OCI-LY1 (cell line): ENCODE data around the gene CDC123.
"Not testable (repeated sequence)": the region's sequence is repeated elsewhere in the genome, so short reads cannot be mapped to it uniquely, and the experiment has no call there.

Source experiments
- H2AFZ ChIP-seq: fragments of 200-600 bp; sonication (generic), shearing (Covaris generic); 2 replicates; pipeline ENCODE4 v1.6.0; 2014; ENCODE audit warnings: antibody characterized with exemption, mild to moderate bottlenecking, low read length
- H3F3A ChIP-seq: fragments of 200-600 bp; sonication (generic), shearing (Covaris generic); 2 replicates; pipeline ENCODE4 v1.6.0; 2014; ENCODE audit warnings: mild to moderate bottlenecking, antibody characterized with exemption, low read length, moderate library complexity; ENCODE audit not compliant: insufficient read depth
- H3K27ac ChIP-seq: fragments of 200-600 bp; sonication (generic); 2 replicates; pipeline ENCODE4 v1.5.1; 2014; ENCODE audit warnings: low read length, mixed run types, mild to moderate bottlenecking, low read depth; ENCODE audit not compliant: poor library complexity, severe bottlenecking
- H3K27me3 ChIP-seq: fragments of 200-600 bp; sonication (generic); 2 replicates; pipeline ENCODE4 v1.6.0; 2014; ENCODE audit warnings: antibody characterized with exemption, mild to moderate bottlenecking, low read length, moderate library complexity; ENCODE audit not compliant: insufficient read depth
- H3K36me3 ChIP-seq: fragments of 200-600 bp; sonication (generic); 2 replicates; pipeline ENCODE4 v1.6.1; 2014; ENCODE audit warnings: mild to moderate bottlenecking, antibody characterized with exemption, low read length, moderate library complexity, mixed read lengths; ENCODE audit not compliant: insufficient read depth
- H3K4me1 ChIP-seq: fragments of 200-600 bp; sonication (generic); 2 replicates; pipeline ENCODE4 v1.5.1; 2014; ENCODE audit warnings: mild to moderate bottlenecking, low read length, moderate library complexity; ENCODE audit not compliant: insufficient read depth, severe bottlenecking
- H3K4me2 ChIP-seq: fragments of 200-600 bp; sonication (generic), shearing (Covaris generic); 2 replicates; pipeline ENCODE4 v1.6.1; 2014; ENCODE audit warnings: low read length
- H3K4me3 ChIP-seq: fragments of 200-600 bp; sonication (generic); 2 replicates; pipeline ENCODE4 v1.5.1; 2014; ENCODE audit warnings: low read length, low read depth, mild to moderate bottlenecking, mixed read lengths; ENCODE audit not compliant: poor library complexity, severe bottlenecking
- H3K79me2 ChIP-seq: fragments of 200-600 bp; shearing (Covaris generic); 2 replicates; pipeline ENCODE4 v1.6.1; 2016; ENCODE audit warnings: mixed run types, low read length, mixed read lengths; ENCODE audit not compliant: insufficient read depth
- H3K9ac ChIP-seq: fragments of 200-600 bp; sonication (generic), shearing (Covaris generic); 2 replicates; pipeline ENCODE4 v1.6.1; 2014; ENCODE audit warnings: mild to moderate bottlenecking, low read length, mixed read lengths
- H3K9me2 ChIP-seq: fragments of 200-600 bp; sonication (generic), shearing (Covaris generic); 2 replicates; pipeline ENCODE4 v1.6.1; 2014; ENCODE audit warnings: low read depth, mild to moderate bottlenecking, low read length, mixed read lengths
- H3K9me3 ChIP-seq: fragments of 200-600 bp; shearing (Covaris generic); 2 replicates; pipeline ENCODE4 v1.6.1; 2014; ENCODE audit warnings: low read length, mixed read lengths
- H4K20me1 ChIP-seq: fragments of 200-600 bp; sonication (generic), shearing (Covaris generic); 2 replicates; pipeline ENCODE4 v1.6.0; 2016; ENCODE audit warnings: mild to moderate bottlenecking, low read length; ENCODE audit not compliant: insufficient read depth
- EZH2 ChIP-seq: fragments of 200-600 bp; sonication (generic), shearing (Covaris generic); IDR thresholded peaks from 2 replicates; pipeline ENCODE4 v1.8.0; 2017; ENCODE audit warnings: borderline replicate concordance, mixed run types, mild to moderate bottlenecking, antibody characterized with exemption, low read length, moderate library complexity, mixed read lengths
- TF ChIP-seq, protein P1 (sequence below): fragments of 200-600 bp; sonication (generic), shearing (Covaris generic); IDR thresholded peaks from 2 replicates; pipeline ENCODE4 v1.5.1; 2017; ENCODE audit warnings: mild to moderate bottlenecking, antibody characterized with exemption, low read length, moderate library complexity, mixed read lengths

The CDC123 gene

DNA sequence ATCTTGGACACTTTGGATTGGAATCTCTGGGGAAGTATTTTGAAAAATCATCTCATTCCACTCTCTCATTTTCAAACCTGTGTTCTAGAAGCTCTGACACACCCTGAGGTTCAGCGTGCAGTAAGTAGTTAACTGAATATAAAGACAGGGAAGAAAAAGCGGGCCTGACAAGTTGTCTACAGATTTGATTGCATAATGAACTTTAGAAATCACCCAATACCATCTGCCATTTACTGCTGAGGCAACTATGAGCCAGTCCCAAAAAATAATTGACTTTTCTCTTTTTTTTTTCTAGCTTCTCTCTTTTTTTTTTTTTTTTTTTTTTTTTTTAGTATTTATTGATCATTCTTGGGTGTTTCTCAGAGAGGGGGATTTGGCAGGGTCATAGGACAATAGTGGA, 29.5 kb downstream of the CDC123 start:
- Histone ChIP-seq H3F3A (no peaks in the 10 kb centered on the region), H3K4me1 (no peaks in the 10 kb centered on the region), H3K36me3 (peaks cover 68% of the 10 kb centered on the region), H3K9me2 (no peaks in the 10 kb centered on the region), H3K4me2 (no peak overlapping the region), H3K9ac (no peak overlapping the region), H3K4me3 (no peak overlapping the region), H3K27ac (no peak overlapping the region), H2AFZ (no peak overlapping the region), H4K20me1 (no peaks in the 10 kb centered on the region), H3K27me3 (no peaks in the 10 kb centered on the region), H3K9me3 (no peaks in the 10 kb centered on the region), H3K79me2 (no peaks in the 10 kb centered on the region)
- TF ChIP-seq, protein P1, sequence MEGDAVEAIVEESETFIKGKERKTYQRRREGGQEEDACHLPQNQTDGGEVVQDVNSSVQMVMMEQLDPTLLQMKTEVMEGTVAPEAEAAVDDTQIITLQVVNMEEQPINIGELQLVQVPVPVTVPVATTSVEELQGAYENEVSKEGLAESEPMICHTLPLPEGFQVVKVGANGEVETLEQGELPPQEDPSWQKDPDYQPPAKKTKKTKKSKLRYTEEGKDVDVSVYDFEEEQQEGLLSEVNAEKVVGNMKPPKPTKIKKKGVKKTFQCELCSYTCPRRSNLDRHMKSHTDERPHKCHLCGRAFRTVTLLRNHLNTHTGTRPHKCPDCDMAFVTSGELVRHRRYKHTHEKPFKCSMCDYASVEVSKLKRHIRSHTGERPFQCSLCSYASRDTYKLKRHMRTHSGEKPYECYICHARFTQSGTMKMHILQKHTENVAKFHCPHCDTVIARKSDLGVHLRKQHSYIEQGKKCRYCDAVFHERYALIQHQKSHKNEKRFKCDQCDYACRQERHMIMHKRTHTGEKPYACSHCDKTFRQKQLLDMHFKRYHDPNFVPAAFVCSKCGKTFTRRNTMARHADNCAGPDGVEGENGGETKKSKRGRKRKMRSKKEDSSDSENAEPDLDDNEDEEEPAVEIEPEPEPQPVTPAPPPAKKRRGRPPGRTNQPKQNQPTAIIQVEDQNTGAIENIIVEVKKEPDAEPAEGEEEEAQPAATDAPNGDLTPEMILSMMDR: no peak
- no peak for TF ChIP-seq EZH2

DNA sequence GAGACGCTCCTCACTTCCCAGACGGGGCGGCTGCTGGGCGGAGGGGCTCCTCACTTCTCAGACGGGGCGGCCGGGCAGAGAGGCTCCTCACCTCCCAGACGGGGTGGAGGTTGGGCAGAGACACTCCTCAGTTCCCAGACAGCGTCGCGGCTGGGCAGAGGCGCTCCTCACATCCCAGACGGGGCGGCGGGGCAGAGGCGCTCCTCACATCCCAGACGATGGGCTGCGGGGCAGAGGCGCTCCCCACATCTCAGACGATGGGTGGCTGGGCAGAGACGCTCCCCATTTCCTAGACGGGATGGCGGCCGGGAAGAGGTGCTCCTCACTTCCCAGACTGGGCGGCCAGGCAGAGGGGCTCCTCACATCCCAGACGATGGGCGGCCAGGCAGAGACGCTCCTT, 30.4 kb downstream of the CDC123 start:
- H3K4me2 ChIP-seq, H3K27ac ChIP-seq, H3K79me2 ChIP-seq, H3K9me2 ChIP-seq, H3K4me3 ChIP-seq, H3K9me3 ChIP-seq, H3K4me1 ChIP-seq, H2AFZ ChIP-seq, H3K9ac ChIP-seq, H3K27me3 ChIP-seq, H4K20me1 ChIP-seq, H3F3A ChIP-seq: not testable (repeated sequence)
- H3K36me3 ChIP-seq: peaks cover 69% of the 10 kb centered on the region

DNA sequence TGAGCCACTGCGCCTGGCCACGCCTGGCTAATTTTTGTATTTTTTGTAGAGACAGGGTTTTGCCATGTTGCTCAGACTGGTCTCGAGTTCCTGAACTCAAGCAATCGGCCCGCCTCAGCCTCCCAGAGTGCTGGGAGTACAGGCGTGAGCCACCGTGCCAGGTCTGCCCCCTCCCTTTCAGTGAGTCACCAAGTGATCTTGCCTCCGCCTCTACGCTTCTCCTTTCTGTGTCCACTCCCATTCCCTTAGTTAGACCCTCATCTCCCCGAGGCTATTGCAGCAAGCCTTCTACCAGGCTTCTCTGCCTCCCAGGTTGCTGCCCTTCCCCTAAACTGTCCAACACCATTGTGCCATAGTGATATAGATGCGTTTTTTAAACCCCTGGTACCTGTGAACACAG, 32.9 kb downstream of the CDC123 start:
- H3K4me3 ChIP-seq: no peak overlapping the region
- H3K27me3 ChIP-seq: no peaks in the 10 kb centered on the region
- no peak overlapping the region for H3K9ac ChIP-seq
- no peaks in the 10 kb centered on the region for H3K4me1 ChIP-seq
- no peak overlapping the region for H2AFZ ChIP-seq
- H4K20me1 ChIP-seq: no peaks in the 10 kb centered on the region
- H3K9me3 ChIP-seq: no peaks in the 10 kb centered on the region
- H3K79me2 ChIP-seq: no peaks in the 10 kb centered on the region
- no peak for TF ChIP-seq EZH2
- TF ChIP-seq, protein P1: no peak
- peaks cover 66% of the 10 kb centered on the region for H3K36me3 ChIP-seq
- no peaks in the 10 kb centered on the region for H3F3A ChIP-seq
- H3K9me2 ChIP-seq: no peaks in the 10 kb centered on the region
- H3K4me2 ChIP-seq: no peak overlapping the region
- H3K27ac ChIP-seq: no peak overlapping the region

DNA sequence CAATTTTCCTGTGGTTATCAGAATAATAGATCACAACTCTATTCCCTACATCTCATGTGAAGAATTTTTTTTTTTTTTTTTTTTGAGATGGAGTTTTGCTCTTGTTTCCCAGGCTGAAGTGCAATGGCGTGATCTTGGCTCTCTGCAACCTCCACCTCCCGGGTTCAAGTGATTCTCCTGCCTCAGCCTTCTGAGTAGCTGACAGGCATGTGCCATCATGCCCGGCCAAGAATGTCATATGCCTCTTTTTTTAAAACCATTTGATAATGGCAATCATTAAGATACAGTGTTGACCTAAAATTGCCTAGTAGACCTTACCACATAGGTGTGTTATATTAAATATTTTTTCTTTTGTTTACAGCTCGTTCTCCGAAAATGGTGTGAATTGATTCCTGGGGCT, 38.7 kb downstream of the CDC123 start:
- H3K36me3 ChIP-seq: peaks cover 82% of the 10 kb centered on the region
- H3K27me3 ChIP-seq: not testable (repeated sequence)

More for the DNA sequence above, 38.7 kb downstream of the CDC123 start:
- H3K4me1 ChIP-seq, H3K27ac ChIP-seq, H3K9me3 ChIP-seq, H3K4me3 ChIP-seq, H3K9me2 ChIP-seq, H3F3A ChIP-seq, H3K4me2 ChIP-seq, H4K20me1 ChIP-seq, H3K79me2 ChIP-seq, H3K9ac ChIP-seq, H2AFZ ChIP-seq: not testable (repeated sequence)
